ENCODE data around the gene FBXO21.

DNA sequence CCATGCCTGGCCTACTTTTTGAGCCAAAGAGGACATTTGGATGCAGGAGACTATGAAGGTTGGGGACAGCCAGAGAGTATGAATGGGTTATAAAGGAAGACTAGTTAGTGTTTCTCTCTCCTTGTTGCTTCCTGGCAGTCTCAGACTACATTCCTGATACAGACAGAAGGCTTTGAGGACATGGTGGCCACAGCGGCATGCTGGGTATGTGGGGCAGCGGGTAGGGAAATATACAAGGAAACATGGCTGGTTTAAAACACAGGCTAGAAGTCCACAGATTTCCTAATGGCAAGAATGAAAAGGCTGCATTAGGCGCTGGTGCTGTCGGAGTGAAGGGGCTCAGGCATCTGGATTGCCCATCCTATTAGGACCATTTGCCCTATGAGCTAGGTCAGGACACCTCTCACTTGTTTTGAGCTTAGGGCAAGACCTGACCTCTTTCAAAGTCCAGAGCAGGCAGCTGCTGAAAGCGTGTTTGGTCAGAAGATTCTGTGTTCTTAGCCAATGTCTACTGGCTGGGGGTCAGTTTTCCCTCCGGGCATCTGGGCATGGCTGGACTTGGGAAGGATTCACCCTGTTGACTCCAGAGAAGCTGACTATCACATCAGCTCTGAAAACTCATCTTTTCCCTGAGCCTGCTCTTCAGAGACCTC, 20.1 kb upstream of the FBXO21 start:
- TF ChIP-seq, protein P1, sequence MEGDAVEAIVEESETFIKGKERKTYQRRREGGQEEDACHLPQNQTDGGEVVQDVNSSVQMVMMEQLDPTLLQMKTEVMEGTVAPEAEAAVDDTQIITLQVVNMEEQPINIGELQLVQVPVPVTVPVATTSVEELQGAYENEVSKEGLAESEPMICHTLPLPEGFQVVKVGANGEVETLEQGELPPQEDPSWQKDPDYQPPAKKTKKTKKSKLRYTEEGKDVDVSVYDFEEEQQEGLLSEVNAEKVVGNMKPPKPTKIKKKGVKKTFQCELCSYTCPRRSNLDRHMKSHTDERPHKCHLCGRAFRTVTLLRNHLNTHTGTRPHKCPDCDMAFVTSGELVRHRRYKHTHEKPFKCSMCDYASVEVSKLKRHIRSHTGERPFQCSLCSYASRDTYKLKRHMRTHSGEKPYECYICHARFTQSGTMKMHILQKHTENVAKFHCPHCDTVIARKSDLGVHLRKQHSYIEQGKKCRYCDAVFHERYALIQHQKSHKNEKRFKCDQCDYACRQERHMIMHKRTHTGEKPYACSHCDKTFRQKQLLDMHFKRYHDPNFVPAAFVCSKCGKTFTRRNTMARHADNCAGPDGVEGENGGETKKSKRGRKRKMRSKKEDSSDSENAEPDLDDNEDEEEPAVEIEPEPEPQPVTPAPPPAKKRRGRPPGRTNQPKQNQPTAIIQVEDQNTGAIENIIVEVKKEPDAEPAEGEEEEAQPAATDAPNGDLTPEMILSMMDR (IDR thresholded peaks at IDR 0.05), result no peak
- no peak for TF ChIP-seq ZFX (IDR thresholded peaks at IDR 0.05; ENCODE audit: borderline replicate concordance)

Data from 22Rv1 (cell line).